H1 (cell line): ENCODE data around the gene IQGAP3. TPM values are rescaled to one million over a fixed set of nuclear protein-coding genes. Genes with fewer than 3 reads are reported as not detected.

ENCODE experiments used
- CTCF ChIA-PET: fragments of 300-600 bp; sonication (Branson Sonifier 250); formaldehyde crosslinking; loops from one replicate; lab custom pipeline; 2021; ENCODE audit not compliant: partially characterized antibody; lab: Charles Lee
- POLR2A ChIA-PET: fragments of 300-600 bp; sonication (Branson Sonifier 250); formaldehyde crosslinking; loops from one replicate; lab custom pipeline; 2021; ENCODE audit warnings: inconsistent platforms; ENCODE audit not compliant: partially characterized antibody; lab: Charles Lee
- DNase-seq, 2 experiments: peaks; one replicate each; pipeline versions ENCODE4 v3.0.0 to v3.0.0-alpha.2; 2010 to 2022; ENCODE audit warnings: low spot score in 2 of 2, low read depth in 1 of 2, mixed read lengths in 1 of 2
- FAIRE-seq: peaks from 2 replicates; lab custom pipeline; 2011; peaks lifted over from hg19 to GRCh38; lab: Jason Lieb, UNC
- H2AFZ ChIP-seq: 2 replicates; pipeline ENCODE4 v1.8.1; 2012; ENCODE audit warnings: low read length, inconsistent platforms
- H2AK5ac ChIP-seq: 2 replicates; pipeline ENCODE4 v1.6.1; 2013; ENCODE audit warnings: low read depth, low read length
- H2BK120ac ChIP-seq: replicated peaks from 2 replicates; pipeline ENCODE3; 2013; ENCODE audit warnings: low read depth, low read length, inconsistent platforms
- H2BK12ac ChIP-seq: 2 replicates; pipeline ENCODE4 v1.6.1; 2013; ENCODE audit warnings: low read depth, low read length
- H2BK15ac ChIP-seq: 2 replicates; pipeline ENCODE4 v1.6.1; 2013; ENCODE audit warnings: low read length
- H2BK20ac ChIP-seq: 2 replicates; pipeline ENCODE4 v1.6.1; 2013; ENCODE audit warnings: low read length
- H2BK5ac ChIP-seq: 2 replicates; pipeline ENCODE4 v1.6.1; 2013; ENCODE audit warnings: low read depth, low read length
- H3K14ac ChIP-seq: 2 replicates; pipeline ENCODE4 v1.6.1; 2013; ENCODE audit warnings: inconsistent platforms; ENCODE audit not compliant: insufficient read length
- H3K18ac ChIP-seq: 2 replicates; pipeline ENCODE4 v1.6.1; 2013; ENCODE audit warnings: low read length; ENCODE audit errors: extremely low read depth
- H3K23ac ChIP-seq: 2 replicates; pipeline ENCODE4 v1.6.1; 2013; ENCODE audit warnings: inconsistent platforms; ENCODE audit not compliant: insufficient read length
- H3K23me2 ChIP-seq: 2 replicates; pipeline ENCODE4 v1.6.1; 2013; ENCODE audit warnings: low read depth, low read length
- H3K27ac ChIP-seq: 2 replicates; pipeline ENCODE4 v1.6.1; 2011; ENCODE audit warnings: low read depth, low read length, inconsistent platforms
- H3K27me3 ChIP-seq, 4 experiments: replicated peaks in 1 of 4; 1 replicate in 1 of 4; 2 replicates in 3 of 4; pipeline versions ENCODE4 v1.6.1 to v1.8.1; 2011 to 2013; ENCODE audit warnings: low read length in 3 of 4, mild to moderate bottlenecking in 3 of 4, inconsistent platforms in 2 of 4, mixed read lengths in 2 of 4, moderate library complexity in 1 of 4; ENCODE audit not compliant: control insufficient read depth in 3 of 4, insufficient read depth in 3 of 4; ENCODE audit errors: extremely low read depth in 1 of 4
- H3K36me3 ChIP-seq, 4 experiments: 2 replicates each; pipeline versions ENCODE4 v1.6.1 to v1.8.1; 2011 to 2013; ENCODE audit warnings: mild to moderate bottlenecking in 4 of 4, low read length in 3 of 4, moderate library complexity in 2 of 4, control low read depth in 1 of 4, inconsistent platforms in 1 of 4; ENCODE audit not compliant: insufficient read depth in 4 of 4, control insufficient read depth in 2 of 4
- H3K4ac ChIP-seq: replicated peaks from 2 replicates; pipeline ENCODE3; 2013; ENCODE audit warnings: low read length, low read depth, mixed read lengths, inconsistent platforms; ENCODE audit not compliant: insufficient read length
- H3K4me1 ChIP-seq, 4 experiments: replicated peaks in 1 of 4; 1 replicate in 1 of 4; 2 replicates in 3 of 4; pipeline versions ENCODE4 v1.6.1 to v1.8.1; 2011 to 2013; ENCODE audit warnings: low read length in 3 of 4, inconsistent platforms in 2 of 4, mixed read lengths in 1 of 4; ENCODE audit not compliant: insufficient read depth in 4 of 4, control insufficient read depth in 3 of 4
- H3K4me2 ChIP-seq, 2 experiments: 2 replicates each; pipeline versions ENCODE4 v1.6.1 to v1.8.1; 2011 to 2013; ENCODE audit warnings: low read depth in 2 of 2, low read length in 2 of 2, control low read depth in 1 of 2, inconsistent platforms in 1 of 2, mild to moderate bottlenecking in 1 of 2; ENCODE audit not compliant: insufficient read depth in 1 of 2
- H3K4me3 ChIP-seq, 4 experiments: fragments of 200-600, 300-600 bp in 1 of 4; sonication (generic), shearing (Covaris generic), sonication (Bioruptor Twin) in 1 of 4; 2 replicates each; pipeline versions ENCODE4 v1.5.1 to v1.8.1; 2011 to 2016; ENCODE audit warnings: low read length in 4 of 4, low read depth in 3 of 4, control low read depth in 2 of 4, inconsistent platforms in 2 of 4, mild to moderate bottlenecking in 2 of 4, mixed read lengths in 1 of 4, moderate library complexity in 1 of 4; ENCODE audit not compliant: insufficient read depth in 2 of 4; ENCODE audit errors: extremely low read depth in 1 of 4
- H3K56ac ChIP-seq: replicated peaks from 2 replicates; pipeline ENCODE3; 2013; ENCODE audit warnings: low read depth, mild to moderate bottlenecking, mixed read lengths, low read length, inconsistent platforms; ENCODE audit not compliant: insufficient read length
- H3K79me1 ChIP-seq: 2 replicates; pipeline ENCODE4 v1.6.1; 2013; ENCODE audit warnings: low read depth, low read length, control low read depth
- H3K79me2 ChIP-seq, 2 experiments: 2 replicates each; pipeline versions ENCODE4 v1.6.1 to v1.8.1; 2012 to 2013; ENCODE audit warnings: low read length in 2 of 2, mild to moderate bottlenecking in 2 of 2, inconsistent platforms in 1 of 2; ENCODE audit not compliant: insufficient read depth in 2 of 2, control insufficient read depth in 1 of 2
- H3K9ac ChIP-seq, 4 experiments: replicated peaks in 1 of 4; 1 replicate in 1 of 4; 2 replicates in 3 of 4; pipeline versions ENCODE4 v1.6.1 to v1.8.1; 2011 to 2013; ENCODE audit warnings: low read depth in 3 of 4, low read length in 3 of 4, control low read depth in 2 of 4, mild to moderate bottlenecking in 2 of 4, moderate library complexity in 2 of 4, inconsistent platforms in 1 of 4; ENCODE audit errors: extremely low read depth in 1 of 4
- H3K9me3 ChIP-seq, 2 experiments: 2 replicates each; pipeline versions ENCODE4 v1.6.1 to v1.8.1; 2012 to 2013; ENCODE audit warnings: mild to moderate bottlenecking in 2 of 2, moderate library complexity in 2 of 2, control low read depth in 1 of 2, inconsistent platforms in 1 of 2, low read depth in 1 of 2, low read length in 1 of 2, mixed read lengths in 1 of 2; ENCODE audit not compliant: insufficient read depth in 2 of 2
- H4K20me1 ChIP-seq, 2 experiments: replicated peaks in 1 of 2; 2 replicates each; pipeline versions ENCODE3 to v1.8.1; 2011 to 2013; ENCODE audit warnings: inconsistent platforms in 2 of 2, low read length in 2 of 2, mild to moderate bottlenecking in 1 of 2; ENCODE audit not compliant: insufficient read depth in 2 of 2, control insufficient read depth in 1 of 2
- H4K5ac ChIP-seq: 2 replicates; pipeline ENCODE4 v1.6.1; 2013; ENCODE audit warnings: low read length, low read depth, mixed read lengths, inconsistent platforms; ENCODE audit not compliant: insufficient read length
- H4K8ac ChIP-seq: 2 replicates; pipeline ENCODE4 v1.8.0; 2013; ENCODE audit warnings: mild to moderate bottlenecking, moderate library complexity, low read length, inconsistent platforms; ENCODE audit not compliant: insufficient read depth; ENCODE audit errors: extremely low read depth
- H4K91ac ChIP-seq: replicated peaks from 2 replicates; pipeline ENCODE3; 2013; ENCODE audit warnings: low read length, mixed read lengths, inconsistent platforms; ENCODE audit not compliant: insufficient read length
- CHD2 ChIP-seq: IDR thresholded peaks from 2 replicates; pipeline ENCODE4 v1.6.1; 2012; ENCODE audit warnings: low read length, improper control_type of control experiment
- KDM1A ChIP-seq: fragments of 200-600, 300-600 bp; sonication (generic); IDR thresholded peaks from 2 replicates; pipeline ENCODE4 v1.7.1; 2016; ENCODE audit warnings: mild to moderate bottlenecking, low read length, borderline replicate concordance
- WGBS, 2 experiments: shearing (Covaris generic) in 1 of 2; methylation state at CpG; one replicate each; pipeline versions ENCODE4 v1.1.6 to v1.1.7; 2013 to 2015; ENCODE audit warnings: low lambda C conversion rate in 2 of 2, mixed read lengths in 2 of 2, inconsistent platforms in 1 of 2, low coverage in 1 of 2, missing lambda C conversion rate in 1 of 2; ENCODE audit not compliant: insufficient replicate concordance in 2 of 2, insufficient coverage in 1 of 2, insufficient read length in 1 of 2; ENCODE audit errors: extremely low coverage in 1 of 2, missing lambda C conversion rate in 1 of 2; 5-methylcytosine and 5-hydroxymethylcytosine counted together
- polyA plus RNA-seq, 7 experiments: library from polyadenylated mRNA; depleted of rRNA in 3 of 7; stranded (reverse) in 5 of 7; unstranded in 2 of 7; fragments of >200 nt in 5 of 7; fragments of 200-250 nt in 2 of 7; gene quantifications; 1 replicate in 5 of 7; 2 replicates in 1 of 7; 4 replicates in 1 of 7; pipeline versions ENCODE4 v1.2.1 to v1.2.3, GENCODE V29; 2011 to 2013; ENCODE audit warnings: missing spikeins in 2 of 7, mixed read lengths in 2 of 7
- total RNA-seq: library from RNA; stranded (reverse); fragmentation: NEBNext Ultra II Directional; extraction: Animal tissue kit (Norgen Biotek cat#: 25700); gene quantifications from 2 replicates; pipeline ENCODE4 v1.2.1, GENCODE V29; 2021

Gene IQGAP3
- total and polyA plus RNA-seq, 2 of the 8 experiments (the other 6 are each of a cell fraction or from before 2014, with no cell fraction given) = 14.6 to 22.3 TPM

DNA sequence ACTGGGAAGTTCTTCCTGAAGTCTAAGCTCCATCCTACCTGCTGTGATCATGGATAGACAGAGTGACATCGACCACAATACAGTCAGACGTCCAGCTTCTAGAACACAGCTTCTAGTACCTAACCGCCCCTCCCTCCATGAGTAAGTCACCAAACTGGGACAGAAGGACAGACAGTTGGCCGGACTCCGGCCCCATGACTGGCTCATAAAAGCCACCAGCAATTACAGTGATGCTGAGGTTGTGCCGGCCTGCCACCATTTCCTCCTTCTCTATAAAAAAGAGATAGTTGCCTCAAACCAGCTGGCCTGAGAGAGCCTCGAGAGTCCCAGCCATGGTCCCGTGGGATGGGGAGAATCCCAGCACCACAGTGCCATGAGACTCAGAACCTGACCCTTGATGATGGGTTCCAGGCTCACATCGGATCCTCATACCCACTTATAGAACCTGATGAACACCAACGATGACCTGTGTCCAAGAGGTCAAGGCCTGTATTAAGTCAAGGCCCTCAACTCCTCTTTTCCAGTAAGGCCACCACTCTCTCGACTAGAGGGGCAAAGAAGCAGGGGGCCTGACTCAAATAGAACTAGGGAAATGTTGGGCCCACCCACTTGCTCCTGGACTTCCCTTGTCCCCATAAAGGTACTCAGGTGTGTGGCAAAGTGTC is 75.2 kb downstream of the IQGAP3 start:
- H2BK15ac ChIP-seq = peak overlapping the region; percentile 88; the same call in 1 of the 2 replicates
- no peak overlapping the region for H3K56ac ChIP-seq
- no peak for DNase-seq
- H2BK120ac ChIP-seq = no peak overlapping the region
- ChIA-PET POLR2A (interaction anchor here (0.8 kb wide), 2 partner anchors 16 to 38 kb away, joined by 3 to 4 read pairs; no protein-coding TSS in a partner anchor), CTCF (interaction anchor here (1.1 to 17.4 kb wide), 3 partner anchors 10 to 31 kb away, joined by 3 to 236 read pairs (median 5); no protein-coding TSS in a partner anchor)
- H2AK5ac ChIP-seq = peak overlapping the region; percentile 93; the same call in 1 of the 2 replicates
- H4K8ac ChIP-seq = no peak overlapping the region
- 0 out of 7 replicates have a peak overlapping the region, but pooled peaks of 1 of the 4 experiments have one; percentile 12 for H3K9ac ChIP-seq
- H3K4ac ChIP-seq = peak overlapping the region; percentile 19
- H3K27me3 ChIP-seq = no peaks in the 10 kb centered on the region
- H3K36me3 ChIP-seq = no peaks in the 10 kb centered on the region
- no peak overlapping the region for H2BK20ac ChIP-seq
- 83% methylated on average over 11 of the region's 11 CpGs; no CpG with 5 or more reads in 1 of the 2 experiments for WGBS, 2 experiments
- peaks cover 2 to 5% of the 10 kb centered on the region in 2 experiments for H4K20me1 ChIP-seq
- H3K23me2 ChIP-seq = peaks cover 20% of the 10 kb centered on the region
- H3K4me2 ChIP-seq = peak overlapping the region in 1 of 2 experiments; percentile 90; a peak in 2 of 4 replicates
- no peak for FAIRE-seq
- TF ChIP-seq CHD2 (no peak), KDM1A (no peak)
- peak overlapping the region; percentile 60 for H3K18ac ChIP-seq
- no peaks in the 10 kb centered on the region for H3K9me3 ChIP-seq
- peaks cover 39% of the 10 kb centered on the region for H3K79me1 ChIP-seq
- H2AFZ ChIP-seq = no peak overlapping the region
- H3K4me3 ChIP-seq = no peak overlapping the region
- H2BK5ac ChIP-seq = 0 out of 2 replicates have a peak overlapping the region, but pooled peaks have one; percentile 52
- peak overlapping the region; percentile 29 for H4K91ac ChIP-seq
- H3K27ac ChIP-seq = no peak overlapping the region
- peaks cover 25 to 47% (median 33%) of the 10 kb centered on the region in 4 experiments for H3K4me1 ChIP-seq
- peaks cover 12 to 72% of the 10 kb centered on the region in 2 experiments for H3K79me2 ChIP-seq
- peak overlapping the region; percentile 71; the same call in 1 of the 2 replicates for H2BK12ac ChIP-seq
- no peak overlapping the region for H3K14ac ChIP-seq
- no peak overlapping the region for H4K5ac ChIP-seq
- no peak overlapping the region for H3K23ac ChIP-seq
